Upper lobe of right lung (tissue), 1 donor: ENCODE results near the gene ASPSCR1. TPM values are rescaled to one million over a fixed set of nuclear protein-coding genes. Genes with fewer than 3 reads are reported as not detected.

ENCODE experiments used
- ATAC-seq: fragments of 200-7000 bp; cut with Tn5 transposase; one replicate; pipeline ENCODE4 v1.9.1; 2020; ENCODE audit warnings: mild to moderate bottlenecking, moderate library complexity
- DNase-seq: peaks from one replicate; pipeline ENCODE4 v3.0.0-alpha.2; 2020
- H3K27ac ChIP-seq: fragments of 200-600 bp; one replicate; pipeline ENCODE4 v1.8.0; 2022
- H3K27me3 ChIP-seq: fragments of 200-600 bp; one replicate; pipeline ENCODE4 v1.8.0; 2022; ENCODE audit warnings: mild to moderate bottlenecking
- H3K36me3 ChIP-seq: fragments of 200-600 bp; one replicate; pipeline ENCODE4 v1.8.0; 2022
- H3K4me1 ChIP-seq: fragments of 200-600 bp; one replicate; pipeline ENCODE4 v1.8.0; 2022
- H3K4me3 ChIP-seq: fragments of 200-600 bp; one replicate; pipeline ENCODE4 v1.8.0; 2022; ENCODE audit warnings: mild to moderate bottlenecking
- H3K9me3 ChIP-seq: fragments of 200-600 bp; one replicate; pipeline ENCODE4 v1.8.0; 2022
- CTCF ChIP-seq: fragments of 200-600 bp; IDR thresholded peaks from one replicate; pipeline ENCODE4 v1.8.0; 2022; ENCODE audit warnings: antibody characterized with exemption
- intact Hi-C: fragments of 100-400 bp; cut with DNase I; formaldehyde crosslinking; loops from one replicate; pipeline ENCODE4 v1.11.0; 2022
- total RNA-seq: library from RNA; stranded (reverse); fragmentation: NEBNext Ultra II Directional; extraction: Animal tissue kit (Norgen Biotek cat#: 25700); gene quantifications from one replicate; pipeline ENCODE4 v1.2.1, GENCODE V29; 2021
- donor health status: DM: no; HTN: yes; CAD: no; lungs with severe emphysema.

Gene ASPSCR1
- total RNA-seq, 1 donor from 2014 or later = 50.3 TPM

GRCh38 chr17:82061047-82061925 is 83.9 kb downstream of the ASPSCR1 start:
- peaks cover 56% of the 10 kb centered on the region for H3K36me3 ChIP-seq
- peaks cover 13% of the 10 kb centered on the region for H3K4me1 ChIP-seq
- no peak overlapping the region for H3K4me3 ChIP-seq
- intact Hi-C loops = no loop called here
- H3K27ac ChIP-seq = no peak overlapping the region
- H3K27me3 ChIP-seq = no peaks in the 10 kb centered on the region
- ATAC-seq (no peak), DNase-seq (no peak)
- no peaks in the 10 kb centered on the region for H3K9me3 ChIP-seq
- TF ChIP-seq CTCF = no peak

- DNase-seq = no peak
- H3K4me3 ChIP-seq = no peak overlapping the region
- no peak for ATAC-seq
- H3K27ac ChIP-seq = no peak overlapping the region
- H3K4me1 ChIP-seq = peaks cover 15% of the 10 kb centered on the region
- intact Hi-C loops = no loop called here
- H3K27me3 ChIP-seq = no peaks in the 10 kb centered on the region
- no peaks in the 10 kb centered on the region for H3K9me3 ChIP-seq
- peaks cover 45% of the 10 kb centered on the region for H3K36me3 ChIP-seq
- TF ChIP-seq CTCF = no peak
Measured at GRCh38 chr17:82062076-82062983, 84.9 kb downstream of the ASPSCR1 start.

GRCh38 chr17:82062984-82063368 is 85.5 kb downstream of the ASPSCR1 start:
- TF ChIP-seq CTCF = no peak
- ATAC-seq = no peak
- intact Hi-C loops = no loop called here
- Histone ChIP-seq H3K4me3 (no peak overlapping the region), H3K9me3 (no peaks in the 10 kb centered on the region), H3K36me3 (peaks cover 39% of the 10 kb centered on the region), H3K4me1 (peaks cover 15% of the 10 kb centered on the region), H3K27me3 (no peaks in the 10 kb centered on the region), H3K27ac (no peak overlapping the region)
- DNase-seq = no peak

GRCh38 chr17:82063424-82064415 is 86.3 kb downstream of the ASPSCR1 start:
- intact Hi-C loops = no loop called here
- DNase-seq (no peak), ATAC-seq (no peak)
- Histone ChIP-seq H3K27ac (no peak overlapping the region), H3K4me1 (peaks cover 15% of the 10 kb centered on the region), H3K27me3 (no peaks in the 10 kb centered on the region), H3K9me3 (no peaks in the 10 kb centered on the region), H3K4me3 (no peak overlapping the region), H3K36me3 (peaks cover 34% of the 10 kb centered on the region)
- TF ChIP-seq CTCF = no peak
